Neutrophil (primary cell): ENCODE data around the gene MED9.

Experiments used
- H3K27ac ChIP-seq: fragments of 200-600 bp; sonication (generic); 2 replicates; pipeline ENCODE4 v1.5.1; 2016; ENCODE audit warnings: mild to moderate bottlenecking, moderate library complexity
- H3K27me3 ChIP-seq: fragments of 200-600 bp; sonication (generic); 2 replicates; pipeline ENCODE4 v1.6.0; 2016; ENCODE audit warnings: mild to moderate bottlenecking
- H3K36me3 ChIP-seq: fragments of 200-600 bp; sonication (generic); 2 replicates; pipeline ENCODE4 v1.5.1; 2017
- H3K4me1 ChIP-seq, 2 experiments: fragments of 200-600 bp in 1 of 2; sonication (generic) in 1 of 2; 1 replicate in 1 of 2; 2 replicates in 1 of 2; pipeline versions ENCODE4 v1.5.1 to v1.6.1; 2013 to 2016; ENCODE audit warnings: low read depth in 1 of 2, low read length in 1 of 2, mild to moderate bottlenecking in 1 of 2, moderate library complexity in 1 of 2; ENCODE audit not compliant: control insufficient read depth in 1 of 2, insufficient read depth in 1 of 2
- H3K4me3 ChIP-seq, 2 experiments: fragments of 200-600 bp in 1 of 2; sonication (generic) in 1 of 2; 1 replicate in 1 of 2; 2 replicates in 1 of 2; pipeline ENCODE4 v1.5.1; 2013 to 2016; ENCODE audit warnings: low read depth in 1 of 2, low read length in 1 of 2, mild to moderate bottlenecking in 1 of 2, moderate library complexity in 1 of 2
- H3K9me3 ChIP-seq: fragments of 200-600 bp; sonication (generic); 2 replicates; pipeline ENCODE4 v1.5.1; 2016
- TF ChIP-seq, protein P1 (sequence below): fragments of 200-600 bp; sonication (generic); IDR thresholded peaks from 2 replicates; pipeline ENCODE4 v1.5.1; 2016; ENCODE audit warnings: antibody characterized with exemption

Gene MED9

DNA sequence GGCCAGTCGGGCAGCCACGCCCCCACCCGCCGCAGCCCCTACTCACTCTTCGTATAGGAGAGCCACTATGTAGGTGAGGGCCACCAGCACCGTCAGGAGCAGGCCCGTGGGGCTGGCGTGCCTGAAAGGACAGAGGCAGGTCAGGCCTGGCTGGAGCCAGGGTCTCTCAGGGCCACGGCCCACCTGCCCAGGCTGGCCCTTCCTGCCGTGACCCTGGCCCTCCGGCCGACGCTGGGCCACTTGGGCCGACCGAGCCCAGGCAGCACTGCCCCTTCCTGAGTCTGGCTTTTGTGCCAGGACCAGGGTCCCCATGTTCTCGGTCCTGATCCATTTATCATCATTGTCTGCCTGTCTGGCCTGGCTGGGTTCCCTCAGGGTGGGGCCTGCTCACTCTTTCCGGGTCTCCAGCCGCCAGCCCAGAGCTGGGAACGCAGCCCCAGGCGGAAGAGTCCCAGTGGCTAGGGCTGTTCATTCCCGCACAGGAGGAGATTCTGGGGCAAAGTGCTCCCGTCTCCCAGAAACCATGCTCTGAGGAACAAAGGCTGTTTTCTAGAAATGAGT, 29.5 kb downstream of the MED9 start:
- TF ChIP-seq, protein P1, sequence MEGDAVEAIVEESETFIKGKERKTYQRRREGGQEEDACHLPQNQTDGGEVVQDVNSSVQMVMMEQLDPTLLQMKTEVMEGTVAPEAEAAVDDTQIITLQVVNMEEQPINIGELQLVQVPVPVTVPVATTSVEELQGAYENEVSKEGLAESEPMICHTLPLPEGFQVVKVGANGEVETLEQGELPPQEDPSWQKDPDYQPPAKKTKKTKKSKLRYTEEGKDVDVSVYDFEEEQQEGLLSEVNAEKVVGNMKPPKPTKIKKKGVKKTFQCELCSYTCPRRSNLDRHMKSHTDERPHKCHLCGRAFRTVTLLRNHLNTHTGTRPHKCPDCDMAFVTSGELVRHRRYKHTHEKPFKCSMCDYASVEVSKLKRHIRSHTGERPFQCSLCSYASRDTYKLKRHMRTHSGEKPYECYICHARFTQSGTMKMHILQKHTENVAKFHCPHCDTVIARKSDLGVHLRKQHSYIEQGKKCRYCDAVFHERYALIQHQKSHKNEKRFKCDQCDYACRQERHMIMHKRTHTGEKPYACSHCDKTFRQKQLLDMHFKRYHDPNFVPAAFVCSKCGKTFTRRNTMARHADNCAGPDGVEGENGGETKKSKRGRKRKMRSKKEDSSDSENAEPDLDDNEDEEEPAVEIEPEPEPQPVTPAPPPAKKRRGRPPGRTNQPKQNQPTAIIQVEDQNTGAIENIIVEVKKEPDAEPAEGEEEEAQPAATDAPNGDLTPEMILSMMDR: no peak
- Histone ChIP-seq H3K4me3 (no peak overlapping the region), H3K27ac (no peak overlapping the region), H3K27me3 (no peaks in the 10 kb centered on the region), H3K9me3 (no peaks in the 10 kb centered on the region), H3K36me3 (no peaks in the 10 kb centered on the region), H3K4me1 (no peaks in the 10 kb centered on the region)

DNA sequence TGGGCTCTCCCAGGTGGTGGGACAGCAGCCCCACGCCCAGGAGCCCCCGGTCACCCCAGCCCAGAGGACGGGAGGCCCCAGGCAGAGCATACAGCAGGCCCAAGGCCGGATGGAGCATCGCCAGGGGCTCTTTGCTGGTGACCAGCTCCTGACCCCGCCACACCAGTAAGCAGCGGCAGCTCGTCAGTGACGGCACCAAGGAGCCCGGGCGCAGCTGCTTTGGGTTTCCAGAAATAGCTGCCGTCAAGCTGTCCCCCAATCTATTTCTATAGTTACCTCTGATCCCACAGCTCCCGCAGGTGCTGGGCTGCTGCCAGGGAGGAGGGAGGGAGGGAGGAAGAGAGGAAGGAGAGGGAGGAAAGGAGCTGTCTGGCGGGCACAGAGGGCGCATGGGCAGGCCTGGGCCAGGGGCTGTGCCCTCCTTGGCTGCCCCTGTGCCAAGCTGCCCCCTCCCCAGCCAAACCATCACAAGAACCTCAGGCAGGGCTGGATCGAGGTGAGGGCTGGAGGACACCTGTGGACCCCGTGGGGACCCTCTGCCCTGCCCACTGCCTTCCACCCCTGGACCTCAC, 30.2 kb downstream of the MED9 start:
- TF ChIP-seq, protein P1: no peak

DNA sequence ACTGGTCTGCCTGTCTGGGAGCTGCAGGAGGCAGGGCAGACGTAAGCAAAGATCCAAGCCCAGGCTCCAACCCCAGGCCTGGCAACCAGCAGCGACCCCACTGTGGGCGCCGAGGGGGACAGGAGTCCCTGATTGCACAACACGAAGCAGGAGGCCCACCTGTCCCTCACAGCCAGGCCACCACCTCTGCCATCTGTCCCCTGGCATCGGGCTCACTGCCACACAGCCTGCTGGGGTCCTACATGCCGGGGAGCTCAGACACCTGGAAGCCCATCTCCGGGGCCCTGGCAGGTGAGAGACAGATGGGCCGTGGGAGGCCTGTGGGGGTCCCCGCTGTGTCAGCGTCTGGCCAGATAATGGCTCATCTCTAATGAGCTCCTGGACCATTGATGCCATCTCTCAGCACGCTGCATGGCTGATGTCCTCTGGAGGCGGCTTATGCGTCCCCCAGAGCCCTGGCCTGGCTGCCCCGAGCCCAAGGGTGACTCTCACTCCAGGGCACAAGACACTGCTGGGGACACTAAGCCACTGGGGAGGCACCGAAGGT, 30.7 kb downstream of the MED9 start:
- Histone ChIP-seq H3K27ac (no peak overlapping the region), H3K36me3 (no peaks in the 10 kb centered on the region), H3K9me3 (no peaks in the 10 kb centered on the region), H3K27me3 (no peaks in the 10 kb centered on the region), H3K4me3 (no peak overlapping the region), H3K4me1 (no peaks in the 10 kb centered on the region)
- TF ChIP-seq, protein P1: no peak

More for the DNA sequence above, 30.2 kb downstream of the MED9 start:
- H3K27me3 ChIP-seq: no peaks in the 10 kb centered on the region
- H3K4me1 ChIP-seq: no peaks in the 10 kb centered on the region
- no peak overlapping the region for H3K27ac ChIP-seq
- no peaks in the 10 kb centered on the region for H3K36me3 ChIP-seq
- no peaks in the 10 kb centered on the region for H3K9me3 ChIP-seq
- no peak overlapping the region for H3K4me3 ChIP-seq

DNA sequence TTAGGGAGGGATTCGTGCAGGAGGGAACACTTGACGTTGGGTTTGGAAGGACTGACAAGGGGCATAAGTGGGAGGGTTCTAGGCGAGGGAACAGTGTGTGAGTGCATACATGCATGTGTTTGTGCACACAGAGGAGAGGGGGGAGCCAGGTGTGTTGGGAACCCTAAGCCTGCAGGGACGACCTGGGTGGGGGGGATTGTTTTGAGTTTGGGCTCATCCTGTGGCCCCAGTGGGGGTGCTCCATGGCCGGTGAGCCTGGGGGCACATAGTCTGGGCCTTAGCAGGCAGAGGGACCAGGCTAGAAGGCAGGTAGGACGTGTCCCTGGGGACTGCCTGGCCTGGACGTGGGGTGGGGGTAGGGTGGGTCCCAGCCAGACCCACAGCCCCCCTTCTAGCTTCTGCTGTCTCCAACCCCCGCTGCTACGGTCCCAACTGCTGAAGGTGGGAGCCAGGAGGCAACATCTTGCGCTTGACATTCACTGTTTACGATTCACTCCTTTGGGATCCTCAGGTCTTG, 31.3 kb downstream of the MED9 start:
- no peaks in the 10 kb centered on the region for H3K36me3 ChIP-seq
- TF ChIP-seq, protein P1: no peak
- H3K27me3 ChIP-seq: no peaks in the 10 kb centered on the region
- H3K27ac ChIP-seq: no peak overlapping the region
- no peaks in the 10 kb centered on the region for H3K9me3 ChIP-seq
- H3K4me1 ChIP-seq: no peaks in the 10 kb centered on the region
- H3K4me3 ChIP-seq: no peak overlapping the region

DNA sequence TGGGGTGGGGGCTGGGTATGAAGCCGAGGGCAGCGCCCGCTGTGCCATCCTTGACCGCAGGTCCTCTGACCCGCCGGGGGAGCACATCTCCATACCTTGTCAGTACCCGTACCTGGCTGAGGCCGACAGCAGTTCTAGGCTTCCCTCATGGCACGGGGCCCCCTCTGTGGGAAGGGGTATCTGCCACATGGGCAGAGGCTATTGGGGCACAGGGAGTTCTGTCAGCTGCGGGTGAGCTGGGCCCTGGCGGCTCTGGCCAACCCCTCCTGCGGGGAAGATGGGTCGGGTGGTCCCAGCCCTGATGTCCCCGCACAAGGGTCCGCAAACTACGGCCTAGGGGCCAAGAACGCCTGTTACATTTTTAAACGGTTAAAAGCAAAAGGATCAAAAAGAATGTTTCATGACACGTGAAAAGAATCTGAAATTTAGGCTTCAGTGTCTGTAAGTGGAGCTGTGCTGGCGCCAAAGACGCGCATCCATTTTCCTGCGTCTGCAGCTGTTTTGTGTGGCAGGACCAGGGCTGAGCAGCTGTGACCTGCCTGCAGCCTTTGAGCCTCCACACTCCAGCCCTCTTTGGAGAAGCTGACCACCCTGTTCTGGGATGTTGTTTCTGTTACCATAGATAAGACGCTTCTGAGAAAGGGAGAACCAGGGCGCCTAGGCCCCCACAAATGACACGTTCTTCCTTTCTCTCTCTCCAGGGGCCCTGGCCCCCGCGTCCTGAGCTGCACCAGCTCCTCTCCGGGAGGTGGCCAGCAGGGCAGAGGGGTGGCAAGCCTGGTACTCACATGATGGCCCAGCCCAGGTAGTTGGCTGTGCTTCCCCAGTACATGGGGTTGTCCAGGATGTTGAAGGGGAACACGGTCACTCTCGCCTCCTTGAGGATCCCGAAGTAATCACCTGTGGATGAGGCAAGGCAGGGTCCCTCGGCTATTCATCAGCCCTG, 32.1 kb downstream of the MED9 start:
- TF ChIP-seq, protein P1: no peak
- Histone ChIP-seq H3K27ac (no peak overlapping the region), H3K4me3 (no peak overlapping the region), H3K4me1 (no peaks in the 10 kb centered on the region), H3K9me3 (no peaks in the 10 kb centered on the region), H3K27me3 (no peaks in the 10 kb centered on the region), H3K36me3 (no peaks in the 10 kb centered on the region)
